Stimulated activated CD4-positive, alpha-beta T cell treated with anti-CD3 and anti-CD28 coated beads, Interleukin-15, amount 100 ng/mL, for 1 hour (primary cell): ENCODE results near the gene ABCG4.
"Not testable (repeated sequence)": the region's sequence is repeated elsewhere in the genome, so short reads cannot be mapped to it uniquely, and the experiment has no call there.

Experiments used
- DNase-seq, 2 donors: peaks; one replicate each; pipeline ENCODE4 v3.0.0-alpha.2; 2020; ENCODE audit warnings: low read depth in 1 of 2, low spot score in 1 of 2

Gene ABCG4

GRCh38 chr11:119152604-119153003 is 3.8 kb downstream of the ABCG4 start:
- no peak for DNase-seq

- DNase-seq, result no peak
Measured at GRCh38 chr11:119153049-119153818, 4.4 kb downstream of the ABCG4 start.

GRCh38 chr11:119154178-119154577 is 5.3 kb downstream of the ABCG4 start:
- no peak for DNase-seq

DNA sequence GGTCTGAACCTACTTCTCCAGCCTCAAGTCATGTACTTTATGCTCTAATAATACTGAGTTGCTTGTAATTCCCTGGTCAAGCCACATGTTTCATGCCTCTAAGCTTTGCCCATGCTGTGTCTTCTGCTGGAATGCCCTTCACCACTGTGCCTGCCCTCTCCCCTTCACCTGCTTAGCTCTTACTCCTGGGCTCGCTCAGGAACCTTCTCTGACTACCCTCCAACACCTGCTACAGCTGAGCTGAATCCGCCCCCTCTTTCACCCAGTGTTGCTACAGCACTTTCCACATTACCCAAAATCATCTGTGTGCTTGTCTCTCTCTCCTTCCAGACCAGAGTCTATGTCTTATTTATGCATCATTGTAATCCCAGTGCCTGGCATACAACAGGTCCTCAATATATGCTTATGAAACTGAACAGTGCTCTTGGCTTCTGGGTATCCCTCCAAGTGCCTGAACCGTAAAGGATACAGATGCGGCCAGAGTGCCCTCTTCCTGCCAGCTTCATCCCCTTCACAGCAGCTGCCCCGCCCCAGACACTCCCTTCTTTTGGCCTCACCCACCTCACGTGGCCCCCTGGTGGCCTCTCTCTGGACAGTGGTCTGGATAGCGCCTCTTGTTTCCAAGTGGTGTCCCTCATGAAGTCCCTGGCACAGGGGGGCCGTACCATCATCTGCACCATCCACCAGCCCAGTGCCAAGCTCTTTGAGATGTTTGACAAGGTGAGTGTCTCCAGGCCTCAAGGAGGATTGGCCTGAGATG is 7.1 kb downstream of the ABCG4 start:
- DNase-seq, result no peak

GRCh38 chr11:119156496-119156895 is 7.6 kb downstream of the ABCG4 start:
- no peak for DNase-seq

DNA sequence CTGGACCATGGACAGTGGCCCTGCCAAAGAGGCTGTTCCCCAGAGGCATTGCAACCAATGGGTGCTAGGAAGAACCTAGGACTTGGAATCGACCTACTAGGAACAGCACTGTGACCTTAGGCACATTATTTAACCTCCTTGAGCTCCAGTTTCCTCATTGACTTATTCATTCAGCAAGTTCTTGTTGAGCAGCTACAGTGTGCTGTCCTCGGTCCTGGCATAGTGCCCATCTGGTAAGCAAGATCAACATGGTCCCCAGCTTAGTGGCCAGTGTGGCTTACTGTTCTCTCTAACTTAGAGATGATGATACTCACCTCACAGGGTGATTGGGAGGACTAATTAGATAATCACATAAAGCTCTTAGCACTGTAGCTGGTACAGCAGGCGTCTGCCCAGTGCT is 8.2 kb downstream of the ABCG4 start:
- DNase-seq, result no peak

DNA sequence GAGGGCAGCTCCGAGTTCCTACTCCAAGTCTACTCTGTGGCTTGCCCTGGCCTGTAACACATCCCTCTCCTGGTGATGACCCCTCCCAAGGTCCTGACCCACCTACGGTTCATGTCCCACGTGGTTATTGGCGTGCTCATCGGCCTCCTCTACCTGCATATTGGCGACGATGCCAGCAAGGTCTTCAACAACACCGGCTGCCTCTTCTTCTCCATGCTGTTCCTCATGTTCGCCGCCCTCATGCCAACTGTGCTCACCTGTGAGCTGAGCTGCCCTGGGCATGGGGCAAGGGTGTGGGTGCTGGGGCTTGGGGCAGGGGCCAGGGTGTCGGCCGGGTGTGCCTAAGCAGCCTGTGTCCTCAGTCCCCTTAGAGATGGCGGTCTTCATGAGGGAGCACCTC is 9.6 kb downstream of the ABCG4 start:
- no peak for DNase-seq

- no peak for DNase-seq
Measured at GRCh38 chr11:119160151-119160550, 11.3 kb downstream of the ABCG4 start.

GRCh38 chr11:119161871-119162270 is 13.0 kb downstream of the ABCG4 start:
- no peak for DNase-seq

DNA sequence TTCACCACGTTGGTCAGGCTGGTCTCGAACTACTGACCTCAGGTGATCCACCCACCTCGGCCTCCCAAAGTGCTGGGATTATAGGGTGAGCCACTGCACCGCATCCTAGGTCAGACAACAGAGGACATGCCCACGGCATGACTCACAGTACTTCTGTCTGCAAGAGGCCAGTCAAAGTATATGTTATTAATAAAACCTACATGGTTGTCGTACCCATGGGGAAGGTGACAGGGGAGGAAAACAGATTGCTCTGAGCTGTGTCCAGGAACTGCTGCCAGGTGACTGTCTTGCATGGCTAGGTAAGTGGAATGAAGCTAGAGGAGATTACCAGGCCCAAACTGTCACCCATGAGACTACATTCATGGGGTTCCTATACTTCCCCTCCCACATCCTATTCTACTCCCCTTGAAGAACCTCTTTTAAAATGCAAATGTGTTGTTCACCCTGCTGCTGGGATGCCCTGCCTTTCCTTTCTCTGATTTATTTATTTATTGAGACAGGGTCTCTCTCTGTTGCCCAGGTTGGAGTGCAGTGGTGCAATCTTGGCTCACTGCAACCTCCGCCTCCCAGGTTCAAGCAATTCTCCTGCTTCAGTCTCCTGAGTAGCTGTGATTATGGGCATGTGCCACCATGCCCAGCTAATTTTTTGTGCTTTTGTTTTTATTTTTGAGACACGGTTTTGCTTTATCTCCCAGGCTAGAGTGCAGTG is 17.7 kb downstream of the ABCG4 start:
- no peak for DNase-seq

DNA sequence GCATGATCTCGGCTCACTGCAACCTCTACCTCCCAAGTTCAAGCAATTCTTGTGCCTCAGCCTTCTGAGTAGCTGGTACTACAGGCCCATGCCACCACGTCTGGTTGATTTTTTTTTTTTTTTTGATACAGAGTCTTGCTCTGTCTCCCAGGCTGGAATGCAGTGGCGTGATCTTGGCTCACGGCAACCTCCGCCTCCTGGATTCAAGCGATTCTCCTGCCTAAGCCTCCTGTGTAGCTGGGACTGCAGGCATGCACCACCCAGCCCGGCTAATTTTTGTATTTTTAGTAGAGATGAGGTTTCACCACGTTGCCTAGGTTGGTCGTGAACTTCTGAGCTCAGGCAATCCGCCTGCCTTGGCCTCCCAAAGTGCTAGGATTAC is 18.2 kb downstream of the ABCG4 start:
- DNase-seq, result not testable (repeated sequence)

DNA sequence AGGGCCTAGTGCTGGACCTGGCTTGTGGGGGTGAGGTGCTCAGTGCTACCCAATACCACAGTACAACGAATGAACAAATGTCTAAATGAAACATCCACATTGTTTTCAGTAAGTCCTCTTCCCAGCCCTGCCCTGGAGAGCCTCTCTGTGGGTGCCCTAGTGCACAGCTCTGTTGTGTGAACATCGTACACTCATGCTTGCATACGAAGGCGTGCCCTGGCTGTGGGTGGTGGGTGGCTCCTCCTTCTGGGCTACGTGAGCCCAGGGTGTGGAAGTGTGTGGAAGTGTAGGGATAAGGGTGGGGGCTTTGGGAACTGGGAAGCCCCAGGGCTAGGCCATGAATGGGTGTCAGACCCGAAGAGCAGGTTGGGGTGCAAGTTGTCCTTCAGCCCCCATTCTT is 19.1 kb downstream of the ABCG4 start:
- no peak for DNase-seq

- DNase-seq, result peak; percentile 66 to 68
Measured at GRCh38 chr11:119168471-119169281, 19.8 kb downstream of the ABCG4 start, which contains the start of gene NLRX1. TSS of gene NLRX1 (plus strand) at chr11:119168725. CDS start at chr11:119171404, 2,679 bp downstream.

GRCh38 chr11:119169282-119169719 is 20.4 kb downstream of the ABCG4 start:
- DNase-seq, result peak in 1 of 2 donors; percentile 12

DNA sequence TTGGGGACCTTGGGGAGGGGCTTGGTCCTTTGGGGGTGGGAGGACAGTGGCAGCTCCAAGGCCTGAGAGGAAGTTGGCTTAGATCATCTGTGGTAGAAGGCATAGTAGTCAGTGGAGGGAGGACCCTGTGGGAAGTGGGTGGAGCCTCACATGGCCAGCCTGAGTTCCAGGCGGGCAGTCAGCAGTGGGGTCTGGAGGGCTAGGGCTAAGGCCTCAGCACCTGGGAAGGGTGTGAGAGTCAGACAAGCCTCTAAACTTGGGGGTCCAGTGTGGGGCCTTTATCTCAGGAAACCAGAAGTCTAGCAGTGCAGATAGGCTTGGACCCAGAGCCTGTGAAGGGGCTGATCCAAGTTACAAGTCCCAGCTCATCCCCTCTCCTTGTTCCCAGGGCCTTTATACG is 23.7 kb downstream of the ABCG4 start:
- no peak for DNase-seq

GRCh38 chr11:119173453-119173852 is 24.6 kb downstream of the ABCG4 start:
- no peak for DNase-seq

DNA sequence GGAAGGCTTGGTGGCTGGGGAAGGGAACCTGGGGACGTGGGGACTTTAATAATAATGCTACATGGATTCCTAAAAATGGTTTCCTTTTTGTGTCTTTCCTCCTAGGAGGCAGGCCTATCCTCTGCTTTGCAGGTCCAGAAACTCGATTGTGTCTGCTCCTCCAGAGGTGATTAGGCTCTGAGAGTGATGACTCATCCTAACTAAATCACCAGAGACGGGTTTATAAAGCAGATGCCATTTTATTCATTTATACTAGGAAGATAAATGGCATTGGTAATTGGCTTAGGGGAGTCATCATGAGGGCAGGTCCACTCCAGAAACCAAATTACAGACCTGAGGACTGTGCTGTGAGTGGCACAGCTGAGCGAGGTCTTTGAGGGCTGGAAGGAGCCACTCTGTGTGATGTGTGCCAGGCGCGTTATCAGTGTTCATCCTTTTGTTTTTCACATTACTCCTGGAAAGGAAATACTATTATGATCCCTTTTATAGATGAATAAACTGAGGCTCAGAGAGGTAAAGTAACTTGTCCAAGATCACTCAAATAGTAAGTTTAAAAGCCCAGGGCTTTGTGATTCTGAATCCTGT is 26.7 kb downstream of the ABCG4 start:
- no peak for DNase-seq

DNA sequence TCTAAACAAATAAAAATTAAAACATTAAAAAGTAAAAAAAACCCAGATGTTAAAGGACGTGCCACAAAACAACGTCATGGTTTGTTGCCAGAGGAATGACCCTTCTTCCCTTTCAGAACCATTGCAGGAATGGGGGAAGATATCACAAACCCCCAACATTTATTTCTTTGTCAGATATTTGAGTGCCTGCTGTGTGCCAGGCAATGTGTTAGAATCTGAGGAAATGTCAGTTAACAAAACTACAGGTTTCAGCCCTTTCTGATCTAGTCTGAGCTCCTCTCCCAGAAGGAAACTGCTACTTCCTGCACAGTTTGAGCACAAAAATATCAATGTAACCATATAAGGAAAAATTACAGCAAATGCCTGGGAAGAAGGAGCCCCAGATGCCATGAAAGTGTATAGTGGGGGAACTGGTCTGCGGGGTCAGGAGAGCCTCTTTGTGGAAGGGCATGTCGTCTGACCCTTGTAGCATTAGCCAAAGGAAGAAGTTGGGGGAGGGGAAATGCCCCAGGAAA is 29.4 kb downstream of the ABCG4 start:
- DNase-seq, result no peak

DNA sequence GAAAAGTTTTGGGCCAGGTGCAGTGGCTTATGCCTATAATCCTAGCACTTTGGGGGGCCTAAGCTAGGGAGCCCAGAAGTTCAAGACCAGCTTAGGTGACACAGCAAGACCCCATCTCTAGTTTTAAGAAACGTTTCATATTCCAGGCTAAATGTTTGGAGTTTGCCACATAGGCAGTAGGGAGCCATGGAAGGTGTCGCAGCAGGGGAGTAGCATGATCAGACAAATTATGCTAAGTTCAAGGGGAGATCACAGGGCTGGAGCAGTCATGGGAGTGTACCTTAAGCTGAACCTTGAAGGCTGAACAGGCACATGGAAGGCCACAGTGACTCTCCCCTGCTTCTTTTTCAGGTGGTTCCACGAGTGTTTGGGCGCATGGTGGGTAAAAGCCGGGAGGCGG is 30.5 kb downstream of the ABCG4 start:
- no peak for DNase-seq

DNA sequence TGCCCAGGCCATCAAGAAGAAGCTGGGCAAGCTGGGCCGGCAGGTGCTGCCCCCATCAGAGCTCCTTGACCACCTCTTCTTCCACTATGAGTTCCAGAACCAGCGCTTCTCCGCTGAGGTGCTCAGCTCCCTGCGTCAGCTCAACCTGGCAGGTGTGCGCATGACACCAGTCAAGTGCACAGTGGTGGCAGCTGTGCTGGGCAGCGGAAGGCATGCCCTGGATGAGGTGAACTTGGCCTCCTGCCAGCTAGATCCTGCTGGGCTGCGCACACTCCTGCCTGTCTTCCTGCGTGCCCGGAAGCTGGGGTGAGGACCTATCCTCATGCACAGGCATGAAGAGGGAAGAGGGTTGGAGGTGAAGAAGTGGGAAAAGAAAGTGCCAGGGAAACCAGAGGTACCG is 31.1 kb downstream of the ABCG4 start:
- DNase-seq, result no peak
